Activated T-cell treated with anti-CD3 and anti-CD28 coated beads, Interleukin-2, amount 50 U/mL, for 4 hours (primary cell): ENCODE measurements around the gene SSH2. TPM values are rescaled to one million over a fixed set of nuclear protein-coding genes. Genes with fewer than 3 reads are reported as not detected.
A peak's percentile ranks its signal among the peaks of the same experiment; 100 is the strongest.

ENCODE experiments used
- ATAC-seq, 2 donors: fragments of 200-7000 bp; cut with Tn5 transposase; one replicate each; pipeline ENCODE4 v1.10.0; 2021
- DNase-seq: peaks from one replicate; pipeline ENCODE4 v3.0.0-alpha.2; 2020
- H3K27me3 Mint-ChIP-seq: one replicate; pipeline ENCODE4 v1.8.0; 2021; ENCODE audit warnings: low read depth, mixed read lengths
- H3K36me3 Mint-ChIP-seq: one replicate; pipeline ENCODE4 v1.8.0; 2022; ENCODE audit warnings: mixed read lengths; ENCODE audit not compliant: insufficient read depth
- H3K4me1 Mint-ChIP-seq: one replicate; pipeline ENCODE4 v1.8.0; 2021; ENCODE audit warnings: low read depth, mixed read lengths
- H3K4me3 Mint-ChIP-seq: one replicate; pipeline ENCODE4 v1.8.0; 2021; ENCODE audit warnings: mild to moderate bottlenecking, moderate library complexity, mixed read lengths
- H3K9me3 Mint-ChIP-seq: one replicate; pipeline ENCODE4 v1.8.0; 2021; ENCODE audit warnings: mixed read lengths
- total RNA-seq, 3 donors: library from RNA; stranded (reverse); gene quantifications; one replicate each; pipeline ENCODE4 v1.2.1, GENCODE V29; 2021

SSH2 gene
- total RNA-seq, 3 donors from 2014 or later = 25.0 to 27.0 (median 25.9) TPM

DNA sequence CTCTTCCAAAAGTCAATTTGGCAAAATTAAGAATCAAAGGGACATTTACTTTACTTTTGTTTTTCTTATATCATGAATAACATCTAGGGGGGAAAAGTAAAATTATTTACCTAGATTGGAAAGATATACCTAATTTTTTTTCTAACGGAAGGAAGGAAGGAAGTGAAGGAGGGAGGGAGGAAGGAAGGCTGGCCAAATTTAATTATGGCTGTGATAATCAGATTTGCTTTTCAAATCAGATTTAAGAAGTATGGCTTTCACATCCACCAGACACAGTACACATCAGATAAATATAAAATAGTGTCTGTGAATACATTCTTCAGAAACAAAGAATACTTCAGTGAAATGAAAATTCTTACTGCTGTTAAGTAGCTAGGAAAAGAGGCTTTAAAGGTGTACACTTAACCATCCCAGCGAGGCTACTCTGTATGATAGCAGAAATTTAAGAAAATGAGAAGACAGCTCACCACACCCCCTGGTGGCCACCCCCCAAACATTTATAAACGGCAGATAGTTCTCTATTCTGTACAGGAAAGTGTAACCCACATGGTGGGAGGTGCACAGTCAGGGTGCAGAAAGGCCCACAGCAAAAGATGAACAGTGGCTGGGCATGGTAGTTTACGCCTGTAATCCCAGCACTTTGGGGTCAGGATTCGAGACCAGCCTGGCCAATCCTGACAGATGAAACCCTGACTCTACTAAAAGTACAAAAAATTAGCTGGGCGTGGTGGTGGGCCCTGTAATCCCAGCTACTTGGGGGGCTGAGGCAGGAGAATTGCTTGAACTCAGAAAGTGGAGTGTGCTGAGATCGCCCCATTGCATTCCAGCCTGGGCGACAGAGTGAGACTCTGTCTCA is 150.8 kb downstream of the SSH2 start:
- peaks cover 5% of the 10 kb centered on the region for H3K36me3 Mint-ChIP-seq
- ATAC-seq (peak; percentile 97 to 99), DNase-seq (peak; percentile 85)
- H3K4me3 Mint-ChIP-seq = no peak overlapping the region
- no peaks in the 10 kb centered on the region for H3K27me3 Mint-ChIP-seq
- no peaks in the 10 kb centered on the region for H3K9me3 Mint-ChIP-seq
- H3K4me1 Mint-ChIP-seq = peaks cover 7% of the 10 kb centered on the region

DNA sequence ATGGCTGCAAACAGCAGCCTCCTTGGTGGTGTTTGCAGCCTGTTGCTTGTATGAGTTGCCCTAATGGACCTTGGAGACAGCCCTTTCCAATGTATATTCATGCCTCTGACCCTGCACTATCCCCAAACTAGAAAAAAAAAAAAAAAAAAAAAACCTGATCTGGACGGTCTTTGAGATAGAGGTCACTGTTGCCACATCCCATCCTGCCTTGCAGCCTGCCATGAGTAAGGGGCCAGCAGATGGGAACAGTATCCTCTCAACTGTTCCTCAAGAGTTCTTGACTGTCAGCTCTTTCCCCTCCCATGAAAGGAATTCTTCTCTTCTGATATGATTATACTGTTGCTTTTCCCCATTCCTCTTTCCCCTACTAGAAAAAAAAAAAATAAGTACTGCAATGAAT is 152.4 kb downstream of the SSH2 start:
- Mint-ChIP-seq H3K27me3 (no peaks in the 10 kb centered on the region), H3K4me3 (no peak overlapping the region), H3K4me1 (peaks cover 7% of the 10 kb centered on the region), H3K9me3 (no peaks in the 10 kb centered on the region), H3K36me3 (peaks cover 5% of the 10 kb centered on the region)
- ATAC-seq (no peak), DNase-seq (no peak)

DNA sequence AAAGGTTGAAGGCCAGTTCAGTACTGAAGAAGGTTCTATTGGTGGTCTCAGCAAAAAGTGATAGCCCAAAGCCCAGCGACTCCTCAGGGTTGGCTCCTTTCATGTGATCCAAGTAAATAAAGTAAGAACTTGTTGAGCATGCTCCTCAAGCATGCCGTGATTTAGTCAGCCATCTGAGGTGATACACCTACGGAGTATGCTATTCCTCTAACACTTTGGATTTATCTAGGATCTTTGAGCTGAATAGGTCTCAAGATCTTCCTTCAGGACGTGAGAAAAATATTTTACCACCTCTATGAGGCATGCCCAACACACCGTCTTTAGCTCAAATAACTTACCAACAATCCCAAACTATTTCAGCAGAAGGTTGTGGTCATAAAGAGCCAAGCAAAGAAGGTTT is 154.0 kb downstream of the SSH2 start:
- H3K4me3 Mint-ChIP-seq = no peak overlapping the region
- H3K36me3 Mint-ChIP-seq = peaks cover 7% of the 10 kb centered on the region
- ATAC-seq (no peak), DNase-seq (no peak)
- no peaks in the 10 kb centered on the region for H3K27me3 Mint-ChIP-seq
- H3K4me1 Mint-ChIP-seq = peaks cover 9% of the 10 kb centered on the region
- H3K9me3 Mint-ChIP-seq = no peaks in the 10 kb centered on the region

DNA sequence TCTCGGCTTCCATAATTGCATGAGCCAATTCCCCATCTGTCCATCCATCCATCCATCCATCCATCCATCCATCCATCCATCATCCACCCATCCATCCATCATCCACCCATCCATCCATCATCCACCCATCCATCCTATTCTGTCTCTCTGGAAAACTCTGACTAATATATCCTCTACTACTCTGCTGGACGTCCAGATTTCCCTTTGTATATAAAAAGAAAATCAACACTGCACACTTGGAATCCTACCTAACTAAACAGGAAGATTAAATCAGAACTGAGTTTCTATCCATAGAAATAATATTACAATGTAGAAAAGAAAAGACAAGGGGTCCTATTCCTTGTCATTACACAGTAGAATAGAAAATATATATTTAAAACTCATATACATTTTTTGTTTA is 157.0 kb downstream of the SSH2 start:
- H3K4me3 Mint-ChIP-seq = no peak overlapping the region
- no peak for ATAC-seq
- H3K9me3 Mint-ChIP-seq = no peaks in the 10 kb centered on the region
- no peak for DNase-seq
- peaks cover 7% of the 10 kb centered on the region for H3K36me3 Mint-ChIP-seq
- no peaks in the 10 kb centered on the region for H3K27me3 Mint-ChIP-seq
- peaks cover 2% of the 10 kb centered on the region for H3K4me1 Mint-ChIP-seq

DNA sequence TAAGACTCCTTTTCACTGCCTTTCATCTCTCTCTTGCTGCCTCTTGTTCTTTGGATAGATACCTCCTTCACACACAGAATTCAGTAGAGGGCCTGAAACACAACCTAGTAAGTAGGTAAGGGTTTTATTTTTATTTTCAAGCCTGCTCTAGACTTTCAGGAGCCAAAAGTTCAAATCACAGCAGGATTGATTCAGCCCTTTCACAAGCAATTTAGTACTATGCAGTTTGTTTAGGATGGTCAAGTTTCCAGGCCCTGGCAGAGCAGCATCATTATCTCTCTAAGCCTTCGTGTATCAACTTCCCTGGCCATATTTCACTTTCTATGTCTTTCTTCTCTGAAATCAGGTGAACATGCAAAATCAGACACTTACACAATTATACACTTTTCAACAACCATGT is 158.5 kb downstream of the SSH2 start:
- no peak for ATAC-seq
- no peaks in the 10 kb centered on the region for H3K9me3 Mint-ChIP-seq
- H3K27me3 Mint-ChIP-seq = no peaks in the 10 kb centered on the region
- peaks cover 2% of the 10 kb centered on the region for H3K4me1 Mint-ChIP-seq
- H3K4me3 Mint-ChIP-seq = no peak overlapping the region
- no peak for DNase-seq
- peaks cover 2% of the 10 kb centered on the region for H3K36me3 Mint-ChIP-seq

DNA sequence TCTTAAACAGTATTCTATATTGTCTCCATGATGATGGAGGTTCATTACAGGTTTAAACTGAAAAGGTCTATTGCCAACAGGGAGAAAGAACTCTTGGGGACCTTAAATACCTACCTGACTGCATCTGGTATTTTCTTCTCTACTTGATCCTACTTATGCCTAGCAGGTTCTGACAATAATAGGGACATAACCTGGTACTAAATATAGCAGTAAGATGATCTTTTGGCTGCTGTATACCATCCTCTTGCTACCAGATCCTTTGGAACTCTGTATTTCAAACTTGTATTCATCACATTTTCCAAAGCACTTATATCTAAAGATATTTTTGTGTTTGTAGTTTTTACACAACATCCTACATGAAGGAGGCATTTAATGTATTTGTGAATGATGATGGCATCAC is 160.8 kb downstream of the SSH2 start:
- no peaks in the 10 kb centered on the region for H3K9me3 Mint-ChIP-seq
- no peaks in the 10 kb centered on the region for H3K27me3 Mint-ChIP-seq
- peaks cover 2% of the 10 kb centered on the region for H3K36me3 Mint-ChIP-seq
- DNase-seq = no peak
- peaks cover 2% of the 10 kb centered on the region for H3K4me1 Mint-ChIP-seq
- no peak overlapping the region for H3K4me3 Mint-ChIP-seq
- ATAC-seq = no peak

DNA sequence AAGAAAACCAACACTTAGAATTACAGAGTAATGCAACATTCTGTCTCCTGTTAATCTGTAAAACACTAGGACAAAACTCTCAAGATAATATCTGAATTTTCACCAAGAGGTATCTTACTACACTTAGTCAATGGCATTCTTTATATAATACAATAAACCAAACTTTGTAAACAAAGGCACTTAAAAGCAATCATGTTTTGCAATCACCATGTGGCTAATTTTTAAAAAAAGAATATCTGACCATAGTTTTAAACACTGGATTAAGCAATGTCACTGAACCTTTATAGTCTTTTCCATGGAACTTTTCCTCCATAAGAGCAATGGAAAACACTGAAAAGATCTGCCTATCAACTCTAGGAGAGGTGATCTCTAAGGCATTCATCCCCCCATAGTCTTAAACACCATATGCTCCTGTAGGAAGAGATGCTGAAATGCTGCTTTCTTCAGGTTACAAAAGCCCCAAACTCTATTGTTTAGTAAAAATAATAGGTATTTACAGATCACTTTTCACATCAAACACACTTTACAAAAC is 163.2 kb downstream of the SSH2 start:
- Mint-ChIP-seq H3K4me3 (no peak overlapping the region), H3K36me3 (no peaks in the 10 kb centered on the region), H3K27me3 (no peaks in the 10 kb centered on the region), H3K9me3 (no peaks in the 10 kb centered on the region), H3K4me1 (no peaks in the 10 kb centered on the region)
- DNase-seq (no peak), ATAC-seq (no peak)

DNA sequence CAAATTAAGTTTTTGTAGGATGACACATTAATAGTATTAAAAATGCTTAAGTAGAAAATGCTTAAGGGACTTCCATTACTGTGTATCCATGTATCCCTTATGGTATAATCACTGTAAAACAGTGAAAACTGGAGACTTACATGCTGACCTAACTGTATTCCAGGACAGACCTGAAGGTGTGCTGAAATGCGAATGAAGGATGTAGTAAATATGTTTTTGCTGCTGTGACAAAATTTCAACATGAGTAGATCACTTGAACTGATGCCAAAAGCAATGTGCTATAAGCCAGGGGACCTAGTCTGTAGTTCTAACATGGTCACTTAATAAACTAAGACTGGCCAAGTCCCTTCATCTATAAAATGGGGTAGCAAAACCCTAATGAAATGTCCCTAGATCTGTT is 165.3 kb downstream of the SSH2 start:
- Mint-ChIP-seq H3K36me3 (no peaks in the 10 kb centered on the region), H3K27me3 (no peaks in the 10 kb centered on the region), H3K4me1 (peaks cover 8% of the 10 kb centered on the region), H3K9me3 (no peaks in the 10 kb centered on the region), H3K4me3 (no peak overlapping the region)
- ATAC-seq (no peak), DNase-seq (no peak)

DNA sequence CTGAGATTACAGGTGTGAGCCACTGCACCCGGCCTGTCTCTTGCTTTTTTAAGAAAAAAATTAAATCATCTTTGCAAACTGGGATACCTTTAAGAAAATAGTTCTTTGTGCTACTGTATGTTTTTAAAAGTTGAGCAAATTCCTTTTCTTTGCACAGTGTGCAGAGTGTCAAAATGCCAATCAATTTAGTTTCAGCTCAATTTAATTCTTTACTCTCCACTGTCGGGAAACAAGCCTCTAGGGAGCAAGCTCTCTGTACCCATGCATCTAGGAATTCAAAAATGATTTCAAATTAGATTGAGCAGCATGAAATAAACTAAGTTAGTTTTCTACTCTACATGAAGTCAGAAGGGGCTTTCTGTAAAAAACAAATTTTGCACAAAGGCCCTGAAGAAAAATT is 165.8 kb downstream of the SSH2 start:
- H3K4me3 Mint-ChIP-seq = no peak overlapping the region
- H3K27me3 Mint-ChIP-seq = no peaks in the 10 kb centered on the region
- H3K36me3 Mint-ChIP-seq = no peaks in the 10 kb centered on the region
- DNase-seq (no peak), ATAC-seq (no peak)
- no peaks in the 10 kb centered on the region for H3K9me3 Mint-ChIP-seq
- H3K4me1 Mint-ChIP-seq = peaks cover 13% of the 10 kb centered on the region

DNA sequence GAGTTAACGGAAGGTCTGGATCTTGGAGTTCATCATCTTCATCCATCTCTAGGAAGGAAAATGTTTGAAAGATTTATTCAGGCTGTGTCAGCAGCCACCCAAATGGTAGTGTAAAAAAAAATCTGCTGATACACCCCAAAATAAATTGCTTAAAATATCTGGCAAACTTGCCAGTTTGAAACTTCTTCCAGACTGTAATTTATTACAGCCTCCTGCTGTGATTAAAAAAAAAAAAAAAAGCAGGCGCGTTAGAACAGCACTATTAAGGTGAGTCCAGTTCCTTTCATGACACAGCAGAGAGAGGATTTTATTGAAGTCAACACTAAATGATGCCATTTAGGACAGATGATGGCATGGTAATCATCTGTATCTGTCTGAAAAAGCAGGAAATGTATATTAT is 166.8 kb downstream of the SSH2 start:
- H3K36me3 Mint-ChIP-seq = no peaks in the 10 kb centered on the region
- H3K4me3 Mint-ChIP-seq = no peak overlapping the region
- peaks cover 17% of the 10 kb centered on the region for H3K4me1 Mint-ChIP-seq
- no peaks in the 10 kb centered on the region for H3K9me3 Mint-ChIP-seq
- DNase-seq = no peak
- ATAC-seq = no peak
- H3K27me3 Mint-ChIP-seq = no peaks in the 10 kb centered on the region

DNA sequence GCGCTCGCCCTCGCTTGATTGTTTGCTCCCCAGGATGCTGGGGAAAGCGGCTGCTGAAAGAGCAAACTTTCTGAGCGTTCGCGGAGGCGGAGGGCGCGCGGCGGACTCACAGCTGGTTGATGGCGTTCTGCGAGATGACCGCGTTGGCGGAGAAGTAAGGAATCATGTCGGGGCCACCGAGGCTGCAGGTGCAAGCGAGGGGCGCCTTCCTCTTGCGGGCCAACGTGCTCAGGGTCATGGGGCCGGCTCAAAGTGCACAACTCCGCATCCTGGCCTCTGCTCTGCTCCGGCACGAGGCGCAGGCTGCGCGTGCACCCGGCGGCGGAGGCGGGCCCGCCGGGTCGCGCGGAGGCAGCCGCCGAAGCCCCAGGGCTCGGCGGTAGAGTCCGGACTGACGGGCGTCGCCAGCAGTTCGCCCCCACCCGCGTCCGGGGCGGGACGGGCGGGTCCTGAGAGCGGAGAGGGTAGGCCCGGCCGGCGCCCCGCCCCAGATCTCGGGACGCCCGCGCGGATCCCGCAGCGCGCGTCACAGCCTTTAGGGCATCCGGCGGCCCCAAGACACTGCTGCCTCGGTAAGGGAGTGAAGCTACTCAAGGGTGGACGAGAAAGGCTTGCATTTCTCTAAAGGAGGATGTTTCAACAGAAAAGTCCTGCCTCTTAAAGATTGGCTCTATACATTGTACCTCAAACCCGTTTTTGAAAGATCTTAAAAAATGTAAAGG is 168.8 kb downstream of the SSH2 start:
- Mint-ChIP-seq H3K36me3 (peaks cover 1% of the 10 kb centered on the region), H3K4me3 (peak overlapping the region; percentile 99), H3K4me1 (peaks cover 33% of the 10 kb centered on the region), H3K9me3 (no peaks in the 10 kb centered on the region), H3K27me3 (no peaks in the 10 kb centered on the region)
- DNase-seq = peak; percentile 84
- peak; percentile 92 to 95 for ATAC-seq

DNA sequence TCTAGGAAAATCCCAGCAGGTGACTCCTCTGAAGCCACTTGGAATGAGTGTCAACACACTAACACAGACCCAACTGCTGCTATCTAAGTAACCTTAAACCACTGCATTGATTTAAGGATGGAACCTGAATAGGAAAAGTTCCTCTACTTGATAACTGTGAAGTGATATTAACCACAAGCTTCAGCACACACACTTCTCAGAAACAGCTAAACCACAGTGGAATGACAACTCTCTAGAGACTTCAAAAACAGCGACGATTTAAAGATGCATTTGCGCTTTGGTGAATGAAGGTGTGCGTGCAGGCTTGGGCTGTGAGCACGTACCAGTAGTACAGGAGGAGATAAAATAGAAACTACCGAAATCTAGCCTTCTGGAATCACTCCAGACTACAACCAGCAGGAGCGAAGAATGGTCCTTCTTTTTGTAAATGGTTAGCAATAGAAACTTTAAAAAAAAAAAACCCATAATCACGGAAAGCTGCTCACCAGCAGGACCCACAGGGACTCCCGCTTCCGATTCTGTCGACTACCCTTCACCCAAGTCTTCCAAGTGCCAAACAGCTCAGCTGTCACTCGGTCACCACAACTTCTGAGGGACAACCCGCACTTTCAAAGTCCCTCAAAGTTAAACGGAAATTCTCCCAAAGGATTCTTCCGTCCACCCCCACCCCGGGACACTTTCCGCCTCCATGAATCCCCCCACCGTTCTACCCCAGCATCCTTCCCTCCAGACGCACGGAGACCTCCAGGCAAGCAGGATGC is 169.6 kb downstream of the SSH2 start:
- Mint-ChIP-seq H3K4me1 (peaks cover 33% of the 10 kb centered on the region), H3K27me3 (no peaks in the 10 kb centered on the region), H3K9me3 (no peaks in the 10 kb centered on the region), H3K36me3 (peaks cover 1% of the 10 kb centered on the region), H3K4me3 (peak overlapping the region; percentile 99)
- DNase-seq = peak; percentile 44
- peak; percentile 61 to 65 for ATAC-seq

DNA sequence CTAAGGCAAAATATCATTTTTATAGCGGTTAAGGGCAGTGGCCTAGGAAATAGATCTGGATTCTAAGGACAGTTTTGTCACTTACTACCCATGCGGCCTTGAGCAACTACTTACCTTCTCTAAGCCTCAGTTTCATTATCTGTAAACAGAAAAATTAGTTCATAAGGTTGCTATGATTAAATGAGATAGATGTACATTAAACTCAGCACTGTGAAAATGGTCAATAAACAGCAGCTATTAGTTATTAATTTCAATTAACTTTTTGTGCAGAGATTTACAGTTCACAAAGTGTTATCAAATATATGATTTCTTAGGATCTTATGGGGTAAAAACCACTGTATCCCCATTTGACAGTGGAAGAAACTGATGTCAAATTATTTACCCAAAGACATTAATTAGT is 171.8 kb downstream of the SSH2 start:
- ATAC-seq (no peak), DNase-seq (no peak)
- Mint-ChIP-seq H3K27me3 (no peaks in the 10 kb centered on the region), H3K9me3 (no peaks in the 10 kb centered on the region), H3K36me3 (peaks cover 3% of the 10 kb centered on the region), H3K4me1 (peaks cover 37% of the 10 kb centered on the region), H3K4me3 (peak overlapping the region; percentile 32)

DNA sequence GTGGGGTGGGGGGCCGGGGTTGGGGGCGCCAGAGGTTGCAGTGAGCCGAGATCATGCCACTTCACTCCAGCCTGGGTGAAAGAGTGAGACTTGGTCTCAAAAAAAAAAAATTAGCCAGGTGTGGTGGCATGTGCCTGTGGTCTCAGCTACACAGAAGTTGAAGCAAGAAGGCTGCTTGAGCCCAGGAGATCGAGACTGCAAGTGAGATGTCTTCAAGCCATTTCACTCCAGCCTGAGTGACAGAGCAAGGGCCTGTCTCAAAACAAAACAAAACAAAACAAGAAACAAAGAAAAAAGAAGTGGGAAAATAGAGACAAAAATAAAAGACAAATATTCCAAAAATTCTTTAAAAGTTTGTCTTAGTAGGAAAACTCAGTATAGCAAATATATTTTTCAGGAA is 172.2 kb downstream of the SSH2 start:
- DNase-seq (no peak), ATAC-seq (no peak)
- peaks cover 40% of the 10 kb centered on the region for H3K4me1 Mint-ChIP-seq
- H3K36me3 Mint-ChIP-seq = peaks cover 3% of the 10 kb centered on the region
- no peaks in the 10 kb centered on the region for H3K27me3 Mint-ChIP-seq
- peak overlapping the region; percentile 32 for H3K4me3 Mint-ChIP-seq
- no peaks in the 10 kb centered on the region for H3K9me3 Mint-ChIP-seq
